Measurements from ENCODE around the gene GMIP. TPM values are rescaled to one million over a fixed set of nuclear protein-coding genes. Genes with fewer than 3 reads are reported as not detected.
"Not testable (repeated sequence)": the region's sequence is repeated elsewhere in the genome, so short reads cannot be mapped to it uniquely, and the experiment has no call there.

GMIP gene, protein sequence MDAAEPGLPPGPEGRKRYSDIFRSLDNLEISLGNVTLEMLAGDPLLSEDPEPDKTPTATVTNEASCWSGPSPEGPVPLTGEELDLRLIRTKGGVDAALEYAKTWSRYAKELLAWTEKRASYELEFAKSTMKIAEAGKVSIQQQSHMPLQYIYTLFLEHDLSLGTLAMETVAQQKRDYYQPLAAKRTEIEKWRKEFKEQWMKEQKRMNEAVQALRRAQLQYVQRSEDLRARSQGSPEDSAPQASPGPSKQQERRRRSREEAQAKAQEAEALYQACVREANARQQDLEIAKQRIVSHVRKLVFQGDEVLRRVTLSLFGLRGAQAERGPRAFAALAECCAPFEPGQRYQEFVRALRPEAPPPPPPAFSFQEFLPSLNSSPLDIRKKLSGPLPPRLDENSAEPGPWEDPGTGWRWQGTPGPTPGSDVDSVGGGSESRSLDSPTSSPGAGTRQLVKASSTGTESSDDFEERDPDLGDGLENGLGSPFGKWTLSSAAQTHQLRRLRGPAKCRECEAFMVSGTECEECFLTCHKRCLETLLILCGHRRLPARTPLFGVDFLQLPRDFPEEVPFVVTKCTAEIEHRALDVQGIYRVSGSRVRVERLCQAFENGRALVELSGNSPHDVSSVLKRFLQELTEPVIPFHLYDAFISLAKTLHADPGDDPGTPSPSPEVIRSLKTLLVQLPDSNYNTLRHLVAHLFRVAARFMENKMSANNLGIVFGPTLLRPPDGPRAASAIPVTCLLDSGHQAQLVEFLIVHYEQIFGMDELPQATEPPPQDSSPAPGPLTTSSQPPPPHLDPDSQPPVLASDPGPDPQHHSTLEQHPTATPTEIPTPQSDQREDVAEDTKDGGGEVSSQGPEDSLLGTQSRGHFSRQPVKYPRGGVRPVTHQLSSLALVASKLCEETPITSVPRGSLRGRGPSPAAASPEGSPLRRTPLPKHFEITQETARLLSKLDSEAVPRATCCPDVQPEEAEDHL
- 1 to 10 TPM; 5.8 to 7.5 TPM for total RNA-seq
- long read RNA-seq, partial matches to known transcripts, result 0 of 1 reads
- long read RNA-seq, other reads (novel, unspliced or antisense), result 1 of 1 reads

GRCh38 chr19:19643158-19644053 is at the start of gene GMIP:
TSS of gene GMIP (minus strand) at chr19:19643657. CDS start at chr19:19643529, 128 bp downstream.
- intact Hi-C loops (cut with DNase I), result loop anchor here in 1 of 2 donors (1.0 kb wide), 1 partner anchor 110 kb away; no protein-coding TSS in a partner anchor
- peak; percentile 81 for DNase-seq
- peak; percentile 90 to 93 for ATAC-seq

GRCh38 chr19:19691683-19692082 is 48.2 kb upstream of the GMIP start:
- ATAC-seq (no peak), DNase-seq (no peak)
- intact Hi-C loops (cut with DNase I), result no loop called here

DNA sequence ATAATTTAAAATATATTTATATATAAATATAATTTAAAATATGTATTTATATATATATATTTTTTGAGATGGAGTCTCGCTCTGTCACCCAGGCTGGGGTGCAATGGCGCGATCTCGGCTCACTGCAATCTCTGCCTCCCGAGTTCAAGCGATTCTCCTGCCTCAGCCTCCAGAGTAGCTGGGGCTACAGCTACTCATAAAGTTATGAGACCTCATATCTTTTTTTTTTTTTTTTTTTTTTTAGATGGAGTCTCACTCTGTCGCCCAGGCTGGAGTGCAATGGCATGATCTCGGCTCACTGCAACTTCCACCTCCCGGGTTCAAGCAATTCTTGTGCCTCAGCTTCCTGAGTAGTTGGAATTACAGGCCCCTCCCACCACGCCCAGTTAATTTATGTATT is 45.6 kb upstream of the GMIP start:
- DNase-seq; intact Hi-C loops (cut with DNase I); ATAC-seq: not testable (repeated sequence)

GRCh38 chr19:19687090-19687489 is 43.6 kb upstream of the GMIP start:
- intact Hi-C loops (cut with DNase I), result no loop called here
- DNase-seq (no peak), ATAC-seq (no peak)

GRCh38 chr19:19686580-19686979 is 43.1 kb upstream of the GMIP start:
- intact Hi-C loops (cut with DNase I), result no loop called here
- ATAC-seq (no peak), DNase-seq (no peak)

DNA sequence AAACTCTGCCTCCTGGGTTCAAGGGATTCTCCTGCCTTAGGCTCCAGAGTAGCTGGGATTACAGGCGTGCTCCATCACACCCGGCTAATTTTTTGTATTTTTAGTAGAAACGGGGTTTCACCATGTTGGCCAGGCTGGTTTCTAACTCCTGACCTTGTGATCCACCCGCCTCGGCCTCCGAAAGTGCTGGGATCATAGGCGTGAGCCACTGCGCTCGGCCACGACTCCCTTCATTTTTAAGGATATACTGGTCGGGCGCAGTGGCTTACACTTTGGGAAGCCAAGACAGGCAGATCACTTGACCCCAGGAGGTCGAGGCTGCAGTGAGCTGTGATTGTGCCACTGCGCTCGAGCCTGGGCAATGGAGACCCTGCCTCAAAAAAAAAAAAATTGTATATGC is 42.7 kb upstream of the GMIP start:
- intact Hi-C loops (cut with DNase I); ATAC-seq; DNase-seq: not testable (repeated sequence)

DNA sequence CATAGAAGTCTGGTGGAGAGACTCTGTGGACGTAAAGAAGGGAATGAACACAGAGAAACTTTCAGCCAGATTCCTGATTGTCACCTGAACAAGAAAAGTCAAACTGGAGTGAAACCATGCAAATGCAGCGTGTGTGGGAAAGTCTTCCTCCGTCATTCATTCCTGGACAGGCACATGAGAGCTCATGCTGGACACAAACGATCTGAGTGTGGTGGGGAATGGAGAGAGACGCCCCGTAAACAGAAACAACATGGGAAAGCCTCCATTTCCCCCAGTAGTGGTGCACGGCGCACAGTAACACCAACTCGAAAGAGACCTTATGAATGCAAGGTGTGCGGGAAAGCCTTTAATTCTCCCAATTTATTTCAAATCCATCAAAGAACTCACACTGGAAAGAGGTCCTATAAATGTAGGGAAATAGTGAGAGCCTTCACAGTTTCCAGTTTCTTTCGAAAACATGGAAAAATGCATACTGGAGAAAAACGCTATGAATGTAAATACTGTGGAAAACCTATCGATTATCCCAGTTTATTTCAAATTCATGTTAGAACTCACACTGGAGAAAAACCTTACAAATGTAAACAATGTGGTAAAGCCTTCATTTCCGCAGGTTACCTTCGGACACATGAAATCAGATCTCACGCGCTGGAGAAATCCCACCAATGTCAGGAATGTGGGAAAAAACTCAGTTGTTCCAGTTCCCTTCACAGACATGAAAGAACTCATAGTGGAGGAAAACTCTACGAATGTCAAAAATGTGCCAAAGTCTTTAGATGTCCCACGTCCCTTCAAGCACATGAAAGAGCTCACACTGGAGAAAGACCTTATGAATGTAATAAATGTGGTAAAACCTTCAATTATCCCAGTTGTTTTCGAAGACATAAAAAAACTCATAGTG is 36.0 kb upstream of the GMIP start:
- ATAC-seq, result no peak
- no peak for DNase-seq
- intact Hi-C loops (cut with DNase I), result no loop called here

DNA sequence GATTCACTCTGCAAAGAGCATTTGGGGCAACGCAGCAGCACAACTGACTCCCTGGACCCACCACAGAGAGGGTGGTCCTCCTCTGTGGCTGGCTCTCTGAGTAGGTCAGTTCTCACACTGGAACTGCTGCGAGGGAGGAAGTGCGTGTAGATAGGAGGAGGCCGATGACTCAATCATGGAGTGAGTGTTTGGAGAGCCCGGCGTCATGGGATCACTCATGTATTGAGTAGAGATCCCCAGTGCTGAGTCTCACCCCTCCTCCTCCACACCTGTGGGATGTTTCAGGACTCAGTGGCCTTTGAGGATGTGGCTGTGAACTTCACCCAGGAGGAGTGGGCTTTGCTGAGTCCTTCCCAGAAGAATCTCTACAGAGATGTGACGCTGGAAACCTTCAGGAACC is 34.1 kb upstream of the GMIP start:
- ATAC-seq, result no peak
- intact Hi-C loops (cut with DNase I), result no loop called here

DNA sequence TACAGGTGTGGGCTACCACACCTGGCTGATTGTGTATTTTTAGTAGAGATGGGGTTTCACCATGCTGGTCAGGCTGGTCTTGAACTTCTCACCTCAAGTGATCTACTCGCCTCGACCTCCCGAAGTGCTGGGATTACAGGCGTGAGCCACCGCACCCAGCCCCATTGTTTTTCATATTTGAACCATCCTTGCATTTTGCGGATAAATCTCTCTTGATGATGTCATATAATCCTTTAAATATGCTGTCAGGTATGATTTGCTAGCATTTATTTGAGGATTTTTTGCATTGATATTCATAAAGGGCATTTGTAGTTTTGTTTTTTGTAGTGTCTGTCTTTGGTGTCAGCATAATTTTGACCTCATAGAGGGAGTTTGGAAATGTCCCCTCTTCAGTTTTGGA is 30.9 kb upstream of the GMIP start:
- no peak for ATAC-seq
- no peak for DNase-seq
- intact Hi-C loops (cut with DNase I), result no loop called here

More for the DNA sequence above, 34.1 kb upstream of the GMIP start:
- no peak for DNase-seq

- no peak for DNase-seq
- no peak for ATAC-seq
- intact Hi-C loops (cut with DNase I), result no loop called here
Measured at GRCh38 chr19:19672816-19673215, 29.4 kb upstream of the GMIP start.

DNA sequence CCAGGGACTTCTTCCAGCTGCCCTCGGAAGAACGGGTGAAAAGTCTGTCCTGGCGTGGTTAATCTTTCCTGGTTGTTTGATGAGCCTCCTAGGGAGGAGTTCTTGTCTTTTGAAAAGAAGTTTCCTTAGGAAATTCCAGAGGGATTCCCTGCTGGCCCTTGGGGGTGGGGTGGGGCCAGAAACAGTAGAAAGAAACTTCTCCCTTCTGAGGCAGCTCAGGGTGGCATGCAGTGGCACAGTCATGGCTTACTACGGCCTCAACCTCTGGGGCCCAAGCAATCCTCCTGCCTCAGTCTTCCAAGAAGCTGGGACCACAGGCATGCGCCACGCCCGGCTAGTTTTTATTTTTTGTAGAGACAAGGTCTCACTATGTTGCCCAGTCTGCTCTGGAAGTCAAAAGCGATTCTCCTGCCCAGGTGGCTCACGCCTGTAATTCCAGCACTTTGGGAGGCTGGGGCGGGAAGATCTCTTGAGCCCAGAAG is 26.7 kb upstream of the GMIP start:
- ATAC-seq (no peak), DNase-seq (no peak)
- intact Hi-C loops (cut with DNase I), result no loop called here

DNA sequence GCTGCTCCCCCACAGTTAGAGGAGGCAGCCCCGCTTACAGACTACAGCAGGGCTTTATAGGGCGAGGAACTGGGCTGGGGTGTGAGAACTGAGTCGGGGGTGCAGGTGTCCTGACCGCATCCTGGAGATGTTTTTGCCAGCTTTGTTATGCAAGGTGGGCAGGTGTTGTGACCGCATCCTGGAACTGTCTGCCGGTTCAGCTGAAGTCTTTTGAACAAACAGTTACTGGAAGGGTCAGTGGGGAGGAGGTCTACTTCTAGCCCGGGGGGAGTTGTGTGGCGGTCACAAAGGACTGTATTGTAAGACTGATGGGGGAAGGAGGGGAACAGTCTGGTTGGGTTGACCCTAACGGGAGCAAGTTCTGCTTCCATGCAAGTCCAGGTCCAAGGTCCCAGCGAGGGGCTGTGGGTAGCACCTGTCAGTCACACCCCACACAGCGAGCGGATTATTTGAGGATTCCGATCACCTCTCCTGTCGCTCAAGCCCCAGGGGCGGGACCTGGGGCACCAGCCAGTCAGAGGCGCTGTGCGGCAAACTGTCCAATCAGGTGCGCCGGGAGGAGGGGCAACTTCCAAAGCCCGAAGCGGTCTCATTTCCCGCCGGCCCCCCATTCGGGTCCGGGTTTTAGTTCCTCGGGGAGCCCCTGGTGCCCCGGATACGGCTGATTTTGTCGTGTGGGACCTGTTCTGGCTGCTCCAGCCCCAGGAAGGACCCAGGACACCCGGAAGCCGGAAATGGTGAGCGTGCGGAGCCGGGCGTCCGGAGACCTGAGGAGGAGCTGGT is 25.0 kb upstream of the GMIP start, which contains the start of gene ZNF101:
Gene ZNF101 (plus strand): TSS at position 610 of the 783 bp plus-strand sequence. CDS start 125 bp downstream, at position 735.
- peak; percentile 95 for DNase-seq
- peak; percentile 83 to 85 for ATAC-seq
- intact Hi-C loops (cut with DNase I), result no loop called here

- intact Hi-C loops (cut with DNase I); ATAC-seq; DNase-seq: not testable (repeated sequence)
Measured at GRCh38 chr19:19665420-19665948, 22.0 kb upstream of the GMIP start.

DNA sequence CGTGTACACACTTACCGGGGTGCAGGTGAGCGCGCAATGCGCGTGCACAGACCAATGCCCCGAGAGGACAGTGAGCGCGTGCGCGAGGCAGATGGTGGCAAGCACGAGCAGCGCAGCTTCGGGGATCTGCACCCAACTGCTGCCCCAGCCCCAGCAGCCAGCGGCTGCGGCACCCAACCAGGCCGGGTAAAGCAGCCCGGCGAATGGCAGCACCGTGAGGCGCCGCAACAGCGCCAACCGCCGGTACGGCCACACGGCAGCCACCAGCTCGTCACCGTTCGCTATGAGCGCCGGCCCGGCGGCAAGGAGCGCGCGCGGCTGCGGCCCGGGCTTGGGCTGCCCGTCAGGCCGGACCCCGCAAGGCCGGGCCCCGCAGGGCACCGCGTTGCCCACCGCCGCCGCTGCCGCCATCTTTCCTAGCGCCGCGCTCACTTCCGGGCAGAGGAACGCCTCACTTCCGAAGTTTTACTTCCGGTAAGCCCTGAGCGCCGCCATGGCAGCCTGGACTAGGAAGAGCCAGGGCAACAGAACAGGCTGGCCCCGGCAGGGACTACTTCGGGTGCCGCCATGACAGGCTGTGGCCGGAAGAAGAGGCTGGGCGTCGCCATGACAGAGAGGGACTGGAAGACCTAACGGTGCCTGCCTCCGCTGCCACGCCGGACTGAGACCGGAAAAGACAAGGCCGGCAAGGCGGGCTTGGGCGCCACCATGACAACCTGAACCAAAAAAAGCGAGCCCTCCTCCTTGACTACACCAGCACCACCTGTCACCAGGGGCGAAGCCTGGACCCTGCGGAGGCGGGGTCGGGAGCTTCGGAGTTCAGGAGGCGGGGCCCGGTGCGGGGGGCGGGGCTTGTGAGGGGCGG is 20.0 kb upstream of the GMIP start, which contains the start of gene ATP13A1:
Gene ATP13A1 (minus strand): TSS at position 421 of the 865 bp plus-strand sequence. CDS start 10 bp downstream, at position 411.
- peak; percentile 99 for DNase-seq
- intact Hi-C loops (cut with DNase I), result no loop called here
- ATAC-seq, result peak; percentile 96 to 97

DNA sequence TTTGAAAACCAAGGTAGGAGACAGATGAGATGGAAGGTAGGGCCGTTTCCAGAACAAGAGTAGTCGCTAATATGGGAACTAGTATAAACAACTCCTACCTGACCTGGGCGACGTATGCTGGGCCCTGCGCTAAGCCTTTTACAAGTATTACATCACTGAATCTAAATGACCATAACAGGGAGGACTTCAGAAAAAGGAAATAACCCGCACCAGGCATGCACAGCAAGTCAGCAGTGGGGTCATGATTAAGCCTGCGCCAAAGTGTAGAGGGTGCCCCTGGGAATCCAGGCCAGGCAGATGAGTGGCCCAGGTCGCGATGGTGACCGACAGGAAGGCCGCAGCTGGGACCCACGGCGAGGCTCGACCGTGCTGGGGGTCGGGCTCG is 19.4 kb upstream of the GMIP start:
- ATAC-seq, result no peak
- DNase-seq, result no peak
- intact Hi-C loops (cut with DNase I), result no loop called here
